SH-SY5Y (cell line): Measurements from ENCODE around the gene IL20RA.

Experiments used
- GATA2 ChIP-seq: IDR thresholded peaks from 2 replicates; pipeline ENCODE4 v1.6.1; 2011; ENCODE audit warnings: mild to moderate bottlenecking, low read depth, low read length
- GATA3 ChIP-seq: IDR thresholded peaks from 2 replicates; pipeline ENCODE4 v1.6.1; 2011; ENCODE audit warnings: low read depth, mild to moderate bottlenecking, low read length, moderate library complexity

- no peak for TF ChIP-seq GATA2
- TF ChIP-seq GATA3, result no peak
Observed at GRCh38 chr6:137033828-137034227, 10.9 kb downstream of the IL20RA start.
